ENCODE data around the gene HBEGF. TPM values are rescaled to one million over a fixed set of nuclear protein-coding genes. Genes with fewer than 3 reads are reported as not detected.

HBEGF gene
- total RNA-seq, 1 donor from 2014 or later, result 12.6 TPM

DNA sequence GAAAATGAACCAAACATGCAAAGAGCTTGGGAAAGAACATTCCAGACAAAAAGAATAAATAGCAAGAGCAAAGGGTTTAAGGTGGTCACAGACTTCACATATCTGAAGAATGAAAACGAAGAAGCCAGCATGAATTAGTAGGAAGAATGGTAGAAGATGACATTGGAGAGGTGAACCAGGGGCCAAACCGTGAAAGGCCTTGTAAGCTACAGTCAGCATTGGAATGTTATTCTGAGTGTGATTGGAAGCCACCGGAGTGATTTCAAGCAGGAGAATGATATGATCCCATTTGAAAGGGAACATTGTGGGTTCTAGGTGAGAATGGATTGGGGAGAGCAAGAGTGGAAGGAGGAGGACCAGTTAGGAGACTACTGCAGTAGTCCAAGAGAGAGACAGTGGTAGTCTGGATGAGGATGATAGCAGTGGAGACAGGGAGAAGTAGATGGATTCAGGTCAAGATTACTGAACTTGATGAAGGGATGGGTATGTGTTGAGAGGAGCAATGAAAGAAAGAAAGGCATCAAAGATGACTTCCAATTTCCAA, 36.6 kb downstream of the HBEGF start:
- no peak for FAIRE-seq

GRCh38 chr5:140305471-140305870, 40.9 kb downstream of the HBEGF start:
- no peak for FAIRE-seq

More for the DNA sequence above, 36.6 kb downstream of the HBEGF start:
- no peak for DNase-seq (ENCODE audit: low spot score in 2 of 2)

DNA sequence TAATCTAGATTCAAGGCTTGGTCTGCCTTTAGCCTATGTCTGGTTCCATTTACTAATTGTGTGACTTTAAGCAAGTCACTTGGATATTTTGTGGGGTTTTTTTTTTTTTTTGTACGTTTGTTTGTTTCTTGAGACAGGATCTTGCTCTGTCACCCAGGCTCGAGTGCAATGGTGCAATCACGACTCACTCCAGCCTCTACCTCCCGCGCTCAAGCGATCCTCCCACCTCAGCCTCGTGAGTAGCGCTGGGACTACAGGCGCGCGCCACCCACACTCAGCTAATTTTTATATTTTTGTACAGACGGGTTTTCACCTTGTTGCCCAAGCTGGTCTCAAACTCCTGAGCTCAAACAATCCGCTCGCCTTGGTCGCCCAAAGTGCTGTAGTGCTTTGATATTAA, 42.4 kb downstream of the HBEGF start:
- DNase-seq (ENCODE audit: low spot score in 2 of 2) (no peak), FAIRE-seq (no peak)

More at GRCh38 chr5:140305471-140305870, 40.9 kb downstream of the HBEGF start:
- DNase-seq (ENCODE audit: low spot score in 2 of 2), result no peak

- FAIRE-seq, result no peak
Observed at GRCh38 chr5:140302786-140303639, 43.4 kb downstream of the HBEGF start, which contains the start of gene PFDN1. Gene PFDN1, minus strand, starts transcription at chr5:140303101. Its CDS starts 28 bp downstream, at chr5:140303073.

DNA sequence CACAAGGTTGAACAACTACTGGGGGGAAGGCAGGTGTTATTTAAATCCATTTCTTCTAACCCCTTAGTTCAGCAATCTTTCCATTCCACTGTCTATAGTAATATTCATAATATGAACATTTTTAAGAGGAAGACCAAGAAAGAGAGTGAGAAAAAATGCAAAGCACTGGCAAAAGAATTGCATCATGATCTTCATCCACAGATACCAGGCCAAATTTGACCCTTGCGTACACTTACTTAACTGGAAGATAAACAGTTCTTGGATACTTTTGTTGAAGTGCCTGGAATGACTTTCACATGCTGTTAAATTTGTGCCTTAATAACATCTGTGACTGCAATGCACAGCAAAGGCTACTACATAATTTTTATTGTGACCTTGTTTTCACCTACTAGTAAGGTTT, 45.3 kb downstream of the HBEGF start:
- FAIRE-seq (no peak), DNase-seq (ENCODE audit: low spot score in 2 of 2) (no peak)

More at GRCh38 chr5:140302786-140303639, 43.4 kb downstream of the HBEGF start, which contains the start of gene PFDN1:
- DNase-seq (ENCODE audit: low spot score in 2 of 2), result peak; percentile 50 to 81

DNA sequence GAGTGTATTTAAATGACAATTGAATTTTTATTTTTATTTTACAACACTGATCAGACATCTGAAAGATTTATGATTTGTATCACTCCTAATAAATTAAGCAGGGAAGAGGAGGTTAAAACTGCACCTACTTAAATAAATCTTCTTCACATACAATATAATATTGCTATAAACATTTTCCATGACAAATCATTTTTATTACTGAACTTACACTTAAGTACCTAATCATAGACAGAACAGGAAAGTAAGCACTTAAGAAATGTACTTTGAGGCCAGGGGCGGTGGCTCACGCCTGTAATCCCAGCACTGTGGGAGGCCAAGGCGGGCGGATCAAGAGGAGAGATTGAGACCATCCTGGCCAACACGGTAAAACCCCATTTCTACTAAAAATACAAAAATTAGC, 47.3 kb downstream of the HBEGF start:
- FAIRE-seq (no peak), DNase-seq (ENCODE audit: low spot score in 2 of 2) (no peak)

- DNase-seq (ENCODE audit: low spot score in 2 of 2) (no peak), FAIRE-seq (no peak)
Observed at GRCh38 chr5:140298183-140298601, 48.2 kb downstream of the HBEGF start.

GRCh38 chr5:140297283-140297682, 49.1 kb downstream of the HBEGF start:
- no peak for FAIRE-seq
- DNase-seq (ENCODE audit: low spot score in 2 of 2), result no peak

- DNase-seq (ENCODE audit: low spot score in 2 of 2), result no peak
- FAIRE-seq, result no peak
Observed at GRCh38 chr5:140296289-140296688, 50.1 kb downstream of the HBEGF start.

GRCh38 chr5:140295414-140295813, 51.0 kb downstream of the HBEGF start:
- no peak for FAIRE-seq
- no peak for DNase-seq (ENCODE audit: low spot score in 2 of 2)

- FAIRE-seq, result no peak
- DNase-seq (ENCODE audit: low spot score in 2 of 2), result no peak
Observed at GRCh38 chr5:140294753-140295152, 51.6 kb downstream of the HBEGF start.

- DNase-seq (ENCODE audit: low spot score in 2 of 2) (no peak), FAIRE-seq (no peak)
Observed at GRCh38 chr5:140293849-140294100, 52.6 kb downstream of the HBEGF start.

DNA sequence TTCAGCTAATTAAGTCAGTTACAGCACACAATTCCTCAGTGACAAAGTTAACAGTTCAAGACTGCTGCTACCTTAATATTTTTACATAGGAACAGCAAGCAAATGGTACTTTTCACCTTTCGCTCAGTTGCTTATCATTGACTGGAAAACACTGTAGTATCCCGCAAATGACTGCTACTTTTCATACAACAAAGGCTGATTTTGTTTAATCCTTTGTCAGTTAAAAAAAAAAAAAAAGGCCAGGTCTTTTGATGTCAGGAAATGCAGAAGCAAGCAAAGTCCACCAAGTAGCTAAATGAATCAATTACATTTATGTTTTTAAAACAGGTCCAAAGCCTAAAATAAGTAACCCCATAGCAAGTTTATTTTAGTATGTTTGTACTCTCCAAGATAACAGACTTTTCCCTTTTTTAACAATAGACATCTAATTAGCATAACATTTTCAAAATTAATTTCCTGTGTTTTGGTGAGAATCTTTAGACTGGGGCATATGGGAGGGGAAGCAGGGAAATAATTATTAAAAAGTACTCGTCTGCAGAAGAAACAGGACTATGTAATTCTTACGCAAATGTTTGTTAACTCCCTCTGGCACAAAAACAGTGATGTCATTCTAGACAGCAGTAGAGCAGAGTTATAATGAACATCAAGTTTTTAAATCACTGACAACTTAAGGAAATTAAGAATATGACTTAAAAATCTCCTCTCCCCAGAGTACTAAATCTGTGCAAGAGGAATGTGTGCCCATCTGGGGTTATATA, 53.1 kb downstream of the HBEGF start:
- no peak for FAIRE-seq

GRCh38 chr5:140292212-140293036, 54.0 kb downstream of the HBEGF start:
- FAIRE-seq (no peak), DNase-seq (ENCODE audit: low spot score in 2 of 2) (no peak)

More for the DNA sequence above, 53.1 kb downstream of the HBEGF start:
- DNase-seq (ENCODE audit: low spot score in 2 of 2), result no peak

GRCh38 chr5:140287801-140288521, 58.4 kb downstream of the HBEGF start:
- DNase-seq (ENCODE audit: low spot score in 2 of 2) (no peak), FAIRE-seq (no peak)

- DNase-seq (ENCODE audit: low spot score in 2 of 2), result no peak
- no peak for FAIRE-seq
Observed at GRCh38 chr5:140286424-140286823, 60.0 kb downstream of the HBEGF start.

DNA sequence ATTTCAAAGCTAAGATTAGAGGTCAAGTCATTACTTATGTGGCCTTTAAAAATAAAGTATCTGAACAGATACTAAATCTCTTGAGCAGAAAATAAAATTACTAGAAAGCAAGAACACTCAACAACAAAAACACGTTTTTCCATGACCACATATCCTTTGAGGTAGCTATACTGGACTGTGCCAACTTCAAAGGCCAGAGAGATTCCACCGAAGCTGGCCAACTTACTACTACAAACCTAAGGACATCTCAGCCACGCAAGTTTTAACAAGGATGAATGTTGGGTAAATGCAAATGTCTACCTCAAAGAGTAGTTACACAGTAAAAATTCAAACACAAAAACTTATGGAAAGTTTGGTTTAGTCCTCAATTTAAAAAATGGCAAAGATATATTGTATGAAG, 62.4 kb downstream of the HBEGF start:
- DNase-seq (ENCODE audit: low spot score in 2 of 2) (no peak), FAIRE-seq (no peak)
